Activated CD4-positive, alpha-beta T cell treated with anti-CD3 and anti-CD28 coated beads, Interleukin-2, amount 50 U/mL, for 24 hours (primary cell): Measurements from ENCODE around the gene LDLRAD3.

Experiments
- DNase-seq, 2 donors: peaks; one replicate each; pipeline ENCODE4 v3.0.0-alpha.2; 2020; ENCODE audit warnings: low read depth in 1 of 2, low spot score in 1 of 2

LDLRAD3 gene

DNA sequence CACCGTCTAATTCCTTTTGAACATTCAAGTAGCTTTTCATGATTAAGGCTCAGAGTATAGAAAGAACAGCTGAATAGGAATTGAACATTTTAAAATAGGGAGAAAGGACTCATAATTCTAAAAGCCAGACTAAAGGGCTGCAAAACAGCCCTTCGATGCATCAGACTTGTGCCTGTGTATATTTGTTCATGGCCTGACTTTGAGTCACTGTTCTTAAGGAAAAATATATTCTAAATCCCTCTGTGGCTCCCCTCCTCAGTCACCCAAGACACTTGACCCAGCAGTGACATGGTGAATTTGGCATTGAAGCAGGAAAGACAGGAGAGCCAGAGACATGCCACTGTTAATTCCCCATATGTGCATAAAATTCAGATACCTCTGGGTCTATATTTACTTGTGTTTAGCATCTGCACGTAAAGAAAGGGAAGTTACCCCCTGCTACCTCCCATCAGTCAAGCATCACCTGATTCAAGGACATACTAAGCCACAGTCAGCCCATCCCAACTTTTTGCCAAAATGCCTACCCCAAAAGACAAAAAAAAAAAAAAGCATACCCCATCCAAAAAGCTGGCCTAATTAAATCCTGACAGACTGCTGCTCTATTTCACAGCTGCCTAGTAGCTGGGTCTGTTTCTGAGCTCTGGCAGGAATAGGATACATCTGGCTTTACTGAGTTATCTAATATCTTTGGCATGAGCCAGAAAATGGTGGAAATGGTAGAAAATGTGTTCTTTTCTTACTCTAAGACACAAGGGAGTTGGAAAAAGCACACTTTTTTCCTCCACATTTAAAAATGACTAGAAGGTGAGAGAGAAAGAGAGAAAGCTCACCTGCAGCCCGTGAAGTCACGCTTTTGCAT, 251.9 kb downstream of the LDLRAD3 start:
- no peak for DNase-seq

- DNase-seq, result no peak
Measured at GRCh38 chr11:36196411-36196998, 252.6 kb downstream of the LDLRAD3 start.

DNA sequence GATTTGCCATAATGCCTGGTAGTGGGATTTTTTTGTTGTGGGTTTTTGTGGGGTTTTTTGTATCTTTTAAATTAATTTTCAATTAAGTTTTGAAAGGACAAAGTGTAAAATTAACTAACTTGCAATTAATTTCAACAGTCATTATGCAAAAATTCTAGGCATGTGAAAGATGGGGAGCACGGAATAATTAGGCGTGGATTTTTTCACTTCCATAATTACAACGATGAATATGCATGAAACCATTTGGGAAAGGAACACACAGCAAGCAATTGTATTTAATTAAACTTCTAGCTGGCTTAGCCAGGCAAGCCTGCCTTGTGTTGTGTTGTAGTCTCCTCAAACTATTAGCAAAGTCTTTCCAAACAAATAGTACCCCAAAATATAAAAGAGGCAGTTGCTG, 257.5 kb downstream of the LDLRAD3 start:
- no peak for DNase-seq

DNA sequence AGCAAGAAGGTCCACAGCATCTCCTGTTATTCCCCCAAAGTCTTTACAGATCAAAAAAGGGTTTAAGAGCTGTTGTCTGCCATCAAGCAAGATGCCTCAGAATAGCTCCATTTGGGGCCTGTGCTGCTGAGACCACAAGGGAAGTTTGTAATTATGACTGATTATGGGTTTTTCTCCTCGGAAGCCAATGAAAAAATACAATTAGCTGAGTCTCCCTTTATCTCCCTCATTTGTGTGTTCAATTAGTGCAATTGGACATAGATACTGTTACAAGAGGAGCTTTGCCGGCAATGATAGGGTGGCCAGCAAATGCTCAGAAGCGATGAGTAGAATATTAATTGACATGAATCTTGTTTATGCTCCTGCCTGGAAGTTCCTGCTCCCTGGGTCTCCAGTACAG, 261.7 kb downstream of the LDLRAD3 start:
- DNase-seq, result no peak

- no peak for DNase-seq
Measured at GRCh38 chr11:36210529-36210928, 266.7 kb downstream of the LDLRAD3 start.

- no peak for DNase-seq
Measured at GRCh38 chr11:36211761-36212430, 268.0 kb downstream of the LDLRAD3 start.

GRCh38 chr11:36212564-36213392, 268.9 kb downstream of the LDLRAD3 start:
- DNase-seq, result no peak

- DNase-seq, result no peak
Measured at GRCh38 chr11:36213393-36213840, 269.6 kb downstream of the LDLRAD3 start.

- no peak for DNase-seq
Measured at GRCh38 chr11:36214480-36214879, 270.6 kb downstream of the LDLRAD3 start.

DNA sequence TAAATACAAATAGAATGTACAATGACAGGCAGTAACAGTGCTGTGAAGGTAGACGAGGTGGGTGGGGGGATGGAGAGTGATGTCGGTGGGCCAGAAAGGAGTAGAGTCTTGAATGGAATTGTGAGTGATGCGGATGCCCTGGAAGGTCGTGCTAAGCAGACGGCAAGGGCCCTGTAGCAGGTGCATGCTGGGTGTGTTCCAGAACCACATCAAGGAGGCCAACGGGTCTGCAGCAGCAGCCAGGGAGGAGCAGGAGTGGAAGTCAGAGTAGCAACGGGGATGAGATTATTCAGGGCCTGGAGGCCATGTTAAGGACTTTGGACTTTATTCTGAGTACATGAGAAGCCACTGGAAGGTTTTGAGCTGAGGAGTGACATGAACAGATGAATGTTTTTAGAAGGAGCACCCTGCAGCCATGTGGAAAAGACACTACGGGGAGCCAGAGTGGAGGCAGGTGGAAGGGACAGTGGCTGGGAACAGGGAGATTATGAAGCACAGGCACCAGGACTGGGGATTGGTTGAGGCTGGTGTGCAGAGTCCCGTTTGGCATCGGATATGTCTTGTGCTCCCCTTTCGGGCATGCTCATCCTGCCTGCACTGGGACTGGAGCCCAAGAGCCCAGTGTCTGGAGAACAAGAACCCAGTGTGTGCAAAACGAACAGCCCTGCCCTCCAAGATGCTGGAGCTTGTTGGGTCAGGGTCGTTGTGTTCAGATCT, 271.3 kb downstream of the LDLRAD3 start:
- no peak for DNase-seq

DNA sequence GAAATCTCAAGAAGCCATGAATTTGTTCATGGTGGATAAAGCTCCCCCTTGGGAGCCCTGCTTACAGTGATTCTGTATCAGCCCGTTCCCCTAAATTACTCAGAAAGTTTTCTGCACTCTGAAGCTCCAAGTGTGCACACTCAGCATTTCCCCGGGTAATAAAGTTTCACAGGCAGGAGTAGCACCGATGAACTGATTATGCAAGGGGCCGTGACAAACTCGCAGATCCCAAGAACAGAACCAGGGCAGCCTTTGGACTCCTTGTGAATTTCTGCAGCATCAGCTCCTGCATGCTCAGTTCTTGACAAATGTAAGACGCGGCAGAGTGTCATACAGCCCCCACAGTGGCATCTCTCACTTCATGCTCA, 271.8 kb downstream of the LDLRAD3 start:
- no peak for DNase-seq

DNA sequence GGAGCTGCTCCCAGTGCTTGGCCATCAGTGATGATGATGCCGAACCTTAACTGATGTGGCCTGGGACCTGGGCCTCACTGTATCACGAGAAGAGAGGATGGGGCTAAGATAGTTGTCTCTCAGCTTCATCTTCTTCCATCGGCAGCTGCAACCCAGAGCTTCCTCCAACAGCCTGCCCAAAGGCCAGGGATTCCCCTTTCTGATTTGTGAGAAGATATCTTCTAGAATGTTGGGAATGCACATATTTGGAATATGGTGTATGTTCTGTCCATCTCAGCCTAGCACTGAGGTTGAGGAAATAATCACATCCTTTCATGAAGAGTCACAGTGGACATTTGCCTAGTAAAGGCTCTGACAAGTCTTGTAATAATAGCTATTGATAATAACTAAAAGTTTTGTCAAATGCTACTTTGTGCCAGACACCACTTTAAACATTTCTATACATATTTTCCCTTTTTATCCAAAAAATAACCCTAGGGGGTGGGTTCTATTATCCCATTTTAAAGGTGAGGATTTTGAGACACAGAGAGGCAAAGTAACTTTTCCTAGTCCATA, 272.3 kb downstream of the LDLRAD3 start:
- no peak for DNase-seq

GRCh38 chr11:36218283-36218921, 274.5 kb downstream of the LDLRAD3 start:
- no peak for DNase-seq

- DNase-seq, result no peak
Measured at GRCh38 chr11:36219996-36220395, 276.1 kb downstream of the LDLRAD3 start.

DNA sequence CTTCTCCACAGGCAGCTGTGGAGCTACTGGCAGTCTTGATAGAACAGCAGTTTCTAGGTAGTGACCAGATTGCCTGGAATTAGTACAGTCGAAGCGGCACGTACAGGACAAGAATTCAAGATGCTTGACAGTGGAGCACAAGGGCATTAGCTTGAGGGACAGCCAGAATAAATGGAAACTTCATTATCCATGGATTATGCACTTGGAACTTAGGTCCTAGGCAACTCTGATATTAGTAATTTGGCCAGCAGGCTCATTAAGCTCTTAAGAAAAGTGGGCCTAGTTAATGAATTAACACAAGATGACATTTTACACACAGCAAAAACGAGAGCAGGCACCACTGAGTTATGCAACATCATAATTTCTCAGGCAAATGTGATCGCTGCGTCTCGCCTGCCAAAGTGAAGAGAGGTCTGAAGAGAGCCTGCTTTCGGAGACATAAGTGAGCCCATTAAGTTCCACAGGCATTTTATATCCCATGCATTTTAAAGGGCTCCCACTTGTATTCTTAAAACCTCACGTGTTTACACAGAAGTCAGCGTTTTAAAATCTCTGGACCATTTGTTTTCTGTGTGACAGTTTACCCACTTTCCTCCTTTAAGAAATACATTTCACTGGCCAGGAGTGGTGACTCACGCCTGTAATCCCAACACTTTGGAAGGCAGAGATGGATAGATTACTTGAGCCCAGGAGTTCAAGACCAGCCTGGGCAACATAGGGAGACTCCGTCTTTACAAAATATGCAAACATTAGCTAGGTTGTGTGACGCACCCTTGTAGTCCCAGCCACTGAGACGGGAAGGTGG, 279.2 kb downstream of the LDLRAD3 start:
- no peak for DNase-seq

GRCh38 chr11:36224209-36224882, 280.5 kb downstream of the LDLRAD3 start:
- DNase-seq, result no peak

- no peak for DNase-seq
Measured at GRCh38 chr11:36227044-36227443, 283.2 kb downstream of the LDLRAD3 start.

DNA sequence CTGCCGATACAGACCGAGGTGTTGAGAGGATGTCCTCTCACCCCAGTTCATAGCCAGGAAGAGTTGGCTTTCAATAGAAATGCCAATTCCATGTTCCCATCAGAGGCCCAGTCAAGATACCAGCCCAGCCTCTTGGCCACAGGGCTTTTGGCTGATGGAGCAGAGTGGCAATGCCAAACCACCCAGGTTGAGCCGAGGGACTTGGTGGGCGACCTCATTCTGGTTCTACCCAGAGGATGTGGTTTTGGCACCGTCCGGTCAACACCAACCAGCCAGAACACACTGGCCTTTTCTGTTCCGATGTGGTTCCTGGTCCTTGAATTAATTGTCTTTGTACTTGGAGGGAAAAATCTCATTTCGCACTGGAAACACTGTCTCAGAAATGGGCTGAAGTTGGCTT, 284.8 kb downstream of the LDLRAD3 start:
- DNase-seq, result no peak
